Activated CD4-positive, alpha-beta T cell treated with anti-CD3 and anti-CD28 coated beads, Interleukin-2, amount 50 U/mL, for 16 hours (primary cell): ENCODE data around the gene GOLPH3L.
A peak's percentile ranks its signal among the peaks of the same experiment; 100 is the strongest.
"Not testable (repeated sequence)": the region's sequence is repeated elsewhere in the genome, so short reads cannot be mapped to it uniquely, and the experiment has no call there.

Source experiments
- DNase-seq: peaks from one replicate; pipeline ENCODE4 v3.0.0-alpha.2; 2020

The GOLPH3L gene

GRCh38 chr1:150613061-150613920, 83.7 kb downstream of the GOLPH3L start:
- DNase-seq = peak; percentile 93

- DNase-seq = no peak
Measured at GRCh38 chr1:150612014-150612345, 85.0 kb downstream of the GOLPH3L start.

GRCh38 chr1:150610576-150610975, 86.4 kb downstream of the GOLPH3L start:
- DNase-seq = no peak

GRCh38 chr1:150609732-150610131, 87.2 kb downstream of the GOLPH3L start:
- DNase-seq = no peak

GRCh38 chr1:150606463-150607142, 90.4 kb downstream of the GOLPH3L start:
- DNase-seq = no peak

GRCh38 chr1:150605451-150605731, 91.6 kb downstream of the GOLPH3L start:
- not testable (repeated sequence) for DNase-seq

GRCh38 chr1:150604226-150604588, 92.7 kb downstream of the GOLPH3L start:
- DNase-seq = no peak

- DNase-seq = no peak
Measured at GRCh38 chr1:150603711-150604110, 93.2 kb downstream of the GOLPH3L start.

- not testable (repeated sequence) for DNase-seq
Measured at GRCh38 chr1:150602372-150602771, 94.6 kb downstream of the GOLPH3L start.

- no peak for DNase-seq
Measured at GRCh38 chr1:150601540-150601939, 95.4 kb downstream of the GOLPH3L start.

- not testable (repeated sequence) for DNase-seq
Measured at GRCh38 chr1:150598346-150598745, 98.6 kb downstream of the GOLPH3L start.

- no peak for DNase-seq
Measured at GRCh38 chr1:150596976-150597375, 100.0 kb downstream of the GOLPH3L start.
